GM18498 (cell line): ENCODE data around the gene CRYGN.

Experiments
- ATAC-seq: cut with Tn5 transposase; IDR thresholded peaks from one replicate; pipeline ENCODE4 v1.9.1; 2021; ENCODE audit warnings: mild to moderate bottlenecking, moderate library complexity; ENCODE audit not compliant: unreplicated experiment

Gene CRYGN

GRCh38 chr7:151440799-151441445, 981 bp upstream of the CRYGN start:
- ATAC-seq: no peak

DNA sequence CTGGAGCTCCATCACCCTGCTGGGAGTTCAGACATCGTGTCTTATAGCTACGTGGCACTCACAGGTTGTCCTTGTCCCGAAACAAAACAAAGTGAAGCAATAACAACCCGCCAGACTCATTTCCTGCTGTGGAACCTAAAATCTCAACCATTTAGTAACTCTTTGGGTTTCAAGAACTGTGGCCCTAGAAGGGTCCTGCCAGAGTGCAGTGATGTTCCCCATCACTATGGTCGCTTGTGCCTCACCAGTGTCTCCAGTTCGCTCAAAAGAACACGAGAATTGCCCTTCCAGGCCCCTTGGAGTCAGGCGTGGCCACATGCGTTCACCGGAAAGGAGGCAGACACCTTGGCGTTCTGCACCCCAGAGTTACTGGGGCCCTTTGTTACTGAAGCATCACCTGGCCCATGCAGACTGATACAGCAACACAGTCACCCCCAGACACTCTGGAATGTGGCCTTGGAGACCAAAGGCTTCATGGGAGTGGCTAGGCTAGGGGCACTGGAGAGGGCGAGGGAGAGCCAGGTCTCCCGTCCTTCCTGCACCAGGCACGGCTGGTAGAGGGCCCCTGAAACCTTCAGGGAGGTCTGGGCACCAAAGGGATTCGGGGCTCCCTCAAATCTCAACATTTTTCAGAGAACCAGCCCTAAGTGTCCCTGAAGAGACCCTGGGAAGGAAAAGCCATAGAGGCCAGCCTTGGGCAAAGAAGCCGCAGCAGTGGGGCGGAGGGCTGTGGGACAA, 908 bp downstream of the CRYGN start:
- no peak for ATAC-seq

DNA sequence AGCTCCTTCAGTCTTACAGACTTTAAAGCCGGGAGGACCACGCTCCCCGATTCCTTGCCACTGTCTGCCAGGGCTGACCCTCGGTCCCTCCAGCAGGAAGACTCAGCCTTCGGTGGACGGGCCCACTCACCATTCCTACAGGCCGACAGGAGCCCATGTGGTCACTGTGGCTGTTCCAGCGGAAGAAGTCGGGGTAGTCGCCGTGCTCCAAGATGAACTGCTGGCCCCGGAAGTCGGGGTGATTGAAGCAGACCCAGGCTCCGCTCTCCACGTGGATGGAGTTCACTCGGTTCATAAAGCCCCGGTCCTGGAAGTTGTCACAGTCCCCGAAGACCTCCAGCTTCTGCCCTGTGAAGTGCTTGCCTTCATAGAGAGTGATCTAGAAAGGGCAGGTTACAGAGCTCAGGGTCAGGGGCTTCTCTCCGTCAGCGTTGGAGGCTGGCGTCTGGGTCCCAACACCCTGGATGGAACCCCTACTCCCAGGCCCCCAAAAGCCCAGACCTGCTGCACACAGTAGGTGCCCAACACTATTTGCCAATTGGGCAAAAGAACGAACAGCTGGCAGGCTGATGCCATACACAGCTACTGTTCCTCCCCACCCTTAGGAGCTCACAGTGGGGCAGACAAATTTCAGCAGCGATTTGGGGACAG, 1.9 kb downstream of the CRYGN start:
- no peak for ATAC-seq

DNA sequence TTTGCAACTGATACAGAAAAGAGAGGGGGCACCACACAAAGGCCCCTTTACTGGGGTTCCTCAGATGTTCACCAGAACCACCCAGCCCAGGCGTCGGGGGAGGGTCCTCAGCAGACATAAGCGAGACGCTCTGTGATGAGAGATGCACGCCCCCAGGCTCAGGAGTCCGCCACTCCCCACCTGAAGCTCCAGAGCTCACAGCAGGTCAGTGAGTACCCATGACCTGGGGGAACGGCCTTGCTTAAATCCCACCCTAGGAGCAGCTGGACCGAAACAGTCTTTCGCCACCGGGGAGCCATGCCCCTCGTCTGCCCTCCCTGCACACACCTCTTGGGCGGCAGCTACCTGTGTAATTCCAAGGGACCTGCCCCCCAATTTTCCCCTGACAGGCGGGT, 2.8 kb downstream of the CRYGN start:
- ATAC-seq: no peak

DNA sequence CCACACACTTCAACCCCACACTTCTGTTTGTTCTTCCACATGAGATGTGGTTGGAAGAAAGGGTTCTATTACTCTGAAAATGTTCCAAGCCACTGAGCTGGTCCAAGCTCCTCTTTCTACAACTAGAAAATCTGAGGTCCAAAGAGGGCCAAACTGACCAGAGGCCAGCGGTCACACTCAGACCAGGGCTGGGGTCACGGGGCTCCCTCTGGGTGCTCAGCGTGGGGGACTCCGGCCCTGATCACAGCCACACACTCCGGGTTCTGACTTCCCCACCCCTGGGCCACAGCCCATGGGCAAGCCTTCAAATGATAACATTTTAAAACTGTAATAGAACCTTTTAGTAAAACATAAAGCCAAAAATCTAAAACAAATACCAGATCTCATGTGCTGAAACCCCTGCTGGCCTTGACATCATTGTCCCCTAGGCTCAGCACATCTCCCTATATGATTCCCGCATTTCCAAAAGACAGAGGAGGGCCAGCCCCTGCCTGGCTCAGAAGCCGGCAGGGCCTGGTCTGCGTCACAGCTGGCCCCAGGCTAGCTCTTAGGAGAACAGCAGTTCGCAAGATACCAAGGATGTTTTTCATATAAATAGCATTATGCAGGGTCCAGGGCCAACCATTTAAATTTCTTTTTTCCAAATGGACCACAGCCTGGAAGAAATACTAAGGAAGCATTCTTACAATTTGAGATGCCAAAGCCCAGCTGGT, 3.3 kb downstream of the CRYGN start:
- no peak for ATAC-seq

DNA sequence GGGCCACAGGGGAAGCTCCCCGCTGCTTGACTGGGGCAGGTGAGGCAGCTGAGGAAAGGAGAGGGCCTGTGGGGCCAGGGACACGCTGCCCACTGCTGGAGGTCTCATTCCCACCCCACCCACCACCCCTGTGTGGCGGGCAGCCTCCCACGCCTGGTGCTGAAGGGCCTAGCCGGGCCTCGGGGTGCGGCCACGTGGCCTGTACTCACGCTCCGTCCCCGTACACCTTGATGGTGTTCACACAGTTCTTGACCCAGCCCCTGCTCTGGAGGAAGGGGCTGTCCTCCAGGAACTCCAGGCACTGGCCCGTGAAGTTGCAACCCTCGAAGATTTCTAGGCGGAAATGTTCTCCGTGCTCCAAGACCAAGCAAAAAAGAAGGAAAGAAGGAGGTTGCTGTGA, 4.0 kb downstream of the CRYGN start:
- ATAC-seq: no peak

GRCh38 chr7:151435103-151435916, 4.6 kb downstream of the CRYGN start:
- no peak for ATAC-seq

GRCh38 chr7:151434549-151434948, 5.4 kb downstream of the CRYGN start:
- no peak for ATAC-seq

DNA sequence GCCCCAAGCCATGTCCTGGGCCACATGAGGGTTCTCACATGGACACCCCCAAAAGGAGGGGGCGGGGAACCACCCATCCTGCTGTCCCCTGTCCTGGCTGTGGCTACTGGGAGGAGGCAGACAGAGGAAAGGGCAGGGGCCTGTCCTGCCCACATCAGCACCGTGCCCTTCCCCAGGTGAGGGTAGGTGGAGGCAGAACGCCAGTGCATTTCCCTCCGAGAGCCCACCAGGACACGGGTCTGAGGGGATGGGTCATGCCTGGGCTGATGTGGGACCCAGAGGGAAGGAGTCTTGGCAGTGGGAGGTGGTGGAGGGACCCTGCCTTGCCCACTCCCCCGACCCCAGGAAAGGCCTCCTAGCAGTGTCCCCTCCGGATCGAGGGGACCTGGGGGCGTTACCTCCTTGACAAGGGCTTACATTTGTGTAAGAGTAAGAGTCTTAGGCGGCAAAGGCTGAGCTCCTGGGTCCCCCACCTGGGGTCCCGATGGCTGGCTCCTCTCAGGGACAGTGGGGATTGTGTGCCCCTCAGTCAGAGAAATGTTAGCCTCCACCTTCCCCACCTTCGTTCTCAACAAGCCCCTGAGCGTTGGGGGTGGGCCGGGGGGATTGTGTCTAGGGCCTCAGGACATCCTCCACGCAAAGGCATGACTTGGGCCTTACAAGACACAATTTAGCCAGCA, 6.1 kb downstream of the CRYGN start:
- ATAC-seq: no peak

DNA sequence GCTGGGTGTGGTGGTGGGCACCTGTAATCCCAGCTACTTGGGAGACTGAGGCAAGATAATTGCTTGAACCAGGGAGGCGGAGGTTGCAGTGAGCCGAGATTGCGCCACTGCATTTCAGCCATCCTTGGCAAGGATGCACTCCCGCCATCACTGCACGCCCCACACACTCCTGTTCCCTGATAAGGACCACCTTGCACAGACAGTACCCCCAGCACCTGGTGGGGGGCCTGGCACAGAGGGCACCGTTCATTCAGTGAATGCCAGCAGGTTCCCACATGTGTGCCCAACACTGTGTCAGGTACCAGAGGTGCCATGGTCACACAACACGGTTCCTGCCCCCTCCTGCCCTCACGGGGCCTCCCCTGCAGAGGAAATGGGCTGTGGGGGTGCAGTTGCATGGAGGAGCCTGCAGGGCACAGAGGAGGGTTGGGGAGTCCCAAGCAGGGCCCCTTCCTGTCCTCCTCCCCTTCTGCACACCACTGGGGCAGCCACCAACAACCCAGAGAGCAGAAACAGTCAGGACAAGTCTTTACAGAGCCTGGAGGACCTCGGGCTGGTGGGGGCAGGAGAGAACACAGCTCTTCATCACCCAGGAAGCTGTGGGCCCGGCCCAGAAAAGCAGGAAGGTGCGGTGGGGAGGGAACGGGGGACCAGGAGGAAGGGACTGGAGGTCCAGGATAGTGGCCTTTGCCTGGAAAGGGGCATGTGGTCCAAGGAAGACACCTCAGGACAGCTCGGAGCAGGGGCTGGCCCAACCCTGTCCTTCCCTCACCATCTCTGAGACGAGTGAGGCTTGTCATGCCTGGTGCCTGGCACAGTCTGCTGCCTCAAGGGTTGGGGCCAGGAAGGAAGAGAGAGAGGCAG, 7.1 kb downstream of the CRYGN start:
- peak; percentile 80 for ATAC-seq

DNA sequence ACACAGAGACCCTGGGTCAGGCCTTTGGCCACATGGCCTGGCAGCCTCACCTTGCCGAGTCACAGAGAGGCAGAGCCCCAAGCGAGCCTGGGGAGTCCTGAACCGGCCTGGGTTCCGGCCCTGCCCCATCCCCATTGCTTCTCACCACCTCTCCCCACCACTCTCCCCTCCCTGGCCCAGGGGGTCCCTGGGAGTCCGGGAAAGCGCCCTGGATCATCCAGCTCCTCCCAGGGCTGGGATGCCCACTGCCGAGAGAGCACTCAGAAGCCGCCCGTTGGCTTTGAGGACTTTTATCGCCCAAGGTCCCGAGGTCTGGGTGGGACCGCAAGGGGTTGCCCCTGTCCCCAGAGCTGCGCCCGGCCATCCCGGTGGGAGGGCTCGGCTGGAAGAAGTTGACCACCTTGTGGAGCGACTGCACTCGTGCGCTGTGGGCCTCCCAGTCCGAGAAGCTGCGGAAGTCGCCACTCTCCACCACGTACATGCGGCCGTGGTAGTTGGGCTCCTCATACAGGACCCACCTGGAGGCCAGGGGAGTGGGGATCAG, 8.1 kb downstream of the CRYGN start:
- no peak for ATAC-seq

- no peak for ATAC-seq
These were observed 8.6 kb downstream of the CRYGN start for GRCh38 chr7:151431281-151431767.

GRCh38 chr7:151430391-151431205, 9.3 kb downstream of the CRYGN start:
- ATAC-seq: no peak

DNA sequence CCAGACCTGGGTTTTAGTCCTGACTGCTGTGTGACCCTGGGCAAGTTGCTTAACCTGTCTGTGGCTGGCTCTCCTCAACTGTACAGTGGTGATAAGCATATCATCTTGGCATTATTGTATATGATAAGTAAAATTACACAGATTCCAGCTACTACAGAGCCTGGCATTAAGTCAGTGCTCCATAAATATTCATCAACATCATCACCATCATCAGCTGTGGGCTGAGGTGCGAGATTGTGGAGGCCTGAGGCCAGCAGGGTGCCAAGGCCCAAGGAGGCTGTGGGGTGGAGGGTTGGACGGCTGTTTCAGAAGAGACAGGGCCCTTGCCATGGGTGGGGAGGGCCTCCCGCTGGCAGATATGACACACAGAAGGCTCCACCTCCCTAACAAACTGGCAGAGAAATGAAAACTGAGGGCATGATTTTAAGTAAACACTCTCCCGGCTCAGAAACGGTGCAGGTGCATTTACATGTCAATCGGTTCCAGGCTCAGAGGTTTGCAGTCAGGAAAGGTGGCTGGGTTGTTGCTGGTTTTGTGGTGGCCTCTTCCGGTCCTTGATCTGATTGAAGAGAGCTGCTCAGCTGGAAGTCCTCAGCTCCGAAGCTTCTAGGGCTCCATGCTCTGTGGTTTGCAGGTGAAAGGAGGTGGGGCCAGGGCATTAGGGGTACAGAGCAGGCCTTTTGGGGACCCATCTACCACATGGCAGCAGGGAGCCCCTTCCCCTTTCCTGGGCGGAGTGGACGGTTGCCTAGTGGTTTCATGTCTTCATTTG, 10.2 kb downstream of the CRYGN start:
- ATAC-seq: peak; percentile 47

DNA sequence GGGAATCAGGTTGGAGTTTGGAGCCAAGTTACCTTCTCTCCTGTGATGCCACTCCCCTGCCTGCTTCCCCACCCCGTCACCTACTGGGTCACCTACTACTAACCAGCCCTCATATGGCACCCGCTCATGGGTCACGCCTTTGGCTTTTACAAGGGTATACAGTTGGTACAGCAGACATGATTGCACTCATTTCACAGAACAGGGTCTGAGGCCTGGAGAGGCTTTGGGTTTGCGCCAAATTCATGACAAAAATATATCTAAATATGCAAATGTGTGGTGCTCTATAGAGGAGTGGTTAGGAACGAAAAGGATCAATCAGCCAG, 10.7 kb downstream of the CRYGN start:
- ATAC-seq: no peak

DNA sequence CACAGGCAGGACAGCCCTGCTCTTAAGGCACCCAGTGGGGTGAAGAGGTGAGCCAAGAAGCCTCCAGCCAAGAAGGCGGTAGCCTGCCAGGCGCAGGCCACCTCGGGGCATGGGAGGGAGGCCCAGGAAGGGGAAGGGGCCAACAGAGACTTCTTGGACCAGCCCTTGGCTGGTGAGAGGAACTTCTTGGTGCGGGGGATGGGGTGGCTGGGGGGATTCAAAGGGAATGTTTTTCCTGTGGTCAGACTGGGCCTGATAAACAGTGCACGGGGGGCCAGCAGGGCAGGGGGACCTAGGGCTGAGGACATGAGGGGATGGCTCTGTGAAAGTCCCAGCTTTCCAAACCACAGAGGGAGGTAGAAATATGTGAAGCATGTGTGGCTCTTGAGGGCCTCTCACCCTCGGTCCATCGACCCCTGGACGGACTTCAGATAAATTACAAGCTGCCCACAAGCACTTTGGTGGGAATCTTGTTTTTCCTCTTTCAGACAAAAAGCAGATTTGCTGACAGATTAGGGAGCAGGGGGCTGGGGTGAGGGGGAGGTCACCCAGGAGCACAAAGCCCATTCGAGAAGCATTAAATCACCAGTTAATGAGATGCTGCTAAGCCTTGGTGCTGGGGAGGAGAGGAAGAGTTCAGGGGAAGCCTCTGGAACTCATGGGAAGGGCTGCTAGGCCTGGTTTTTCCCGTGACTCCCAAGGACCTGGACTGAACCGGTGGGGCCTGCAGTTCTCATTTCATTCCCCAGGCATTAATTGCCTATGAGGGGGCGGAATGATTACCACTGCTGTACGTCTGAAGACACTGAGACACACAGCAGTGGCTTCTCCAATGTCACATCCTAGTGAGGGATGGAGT, 11.3 kb downstream of the CRYGN start:
- no peak for ATAC-seq
